AG10803 (cell line): ENCODE measurements around the gene GALNT2.

Experiments
- DNase-seq: peaks from one replicate; pipeline ENCODE4 v3.0.0; 2010; ENCODE audit warnings: low read depth
- H3K4me3 ChIP-seq: 2 replicates; pipeline ENCODE4 v1.5.1; 2011; ENCODE audit warnings: mild to moderate bottlenecking, low read length, control low read depth
- TF ChIP-seq, protein P1 (sequence below): conservative IDR thresholded peaks from 2 replicates; pipeline ENCODE4 v1.5.1; 2011; ENCODE audit warnings: mild to moderate bottlenecking, low read length, control low read depth, inconsistent platforms

GALNT2 gene

DNA sequence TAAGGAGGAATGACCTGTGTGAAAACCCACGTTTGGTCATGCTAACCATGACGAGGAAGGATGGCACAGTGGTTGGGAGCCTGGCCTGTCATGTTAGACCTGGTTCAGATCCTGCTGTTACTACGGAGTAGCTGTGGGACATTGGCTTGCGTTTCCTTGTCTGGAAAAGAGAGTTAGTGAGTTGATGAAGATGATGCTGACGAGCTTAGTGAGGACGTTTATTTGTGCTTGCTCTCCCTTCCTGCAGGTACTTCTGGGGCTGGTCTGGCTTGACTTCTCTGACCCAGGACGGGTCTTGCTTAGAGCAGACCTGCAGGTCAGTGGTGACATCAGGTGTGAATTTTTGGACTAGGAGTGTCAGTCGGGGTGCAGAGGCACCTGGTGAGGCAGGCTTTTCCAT is 14.7 kb downstream of the GALNT2 start:
- no peak overlapping the region for H3K4me3 ChIP-seq
- TF ChIP-seq, protein P1, sequence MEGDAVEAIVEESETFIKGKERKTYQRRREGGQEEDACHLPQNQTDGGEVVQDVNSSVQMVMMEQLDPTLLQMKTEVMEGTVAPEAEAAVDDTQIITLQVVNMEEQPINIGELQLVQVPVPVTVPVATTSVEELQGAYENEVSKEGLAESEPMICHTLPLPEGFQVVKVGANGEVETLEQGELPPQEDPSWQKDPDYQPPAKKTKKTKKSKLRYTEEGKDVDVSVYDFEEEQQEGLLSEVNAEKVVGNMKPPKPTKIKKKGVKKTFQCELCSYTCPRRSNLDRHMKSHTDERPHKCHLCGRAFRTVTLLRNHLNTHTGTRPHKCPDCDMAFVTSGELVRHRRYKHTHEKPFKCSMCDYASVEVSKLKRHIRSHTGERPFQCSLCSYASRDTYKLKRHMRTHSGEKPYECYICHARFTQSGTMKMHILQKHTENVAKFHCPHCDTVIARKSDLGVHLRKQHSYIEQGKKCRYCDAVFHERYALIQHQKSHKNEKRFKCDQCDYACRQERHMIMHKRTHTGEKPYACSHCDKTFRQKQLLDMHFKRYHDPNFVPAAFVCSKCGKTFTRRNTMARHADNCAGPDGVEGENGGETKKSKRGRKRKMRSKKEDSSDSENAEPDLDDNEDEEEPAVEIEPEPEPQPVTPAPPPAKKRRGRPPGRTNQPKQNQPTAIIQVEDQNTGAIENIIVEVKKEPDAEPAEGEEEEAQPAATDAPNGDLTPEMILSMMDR = no peak
- DNase-seq = no peak

DNA sequence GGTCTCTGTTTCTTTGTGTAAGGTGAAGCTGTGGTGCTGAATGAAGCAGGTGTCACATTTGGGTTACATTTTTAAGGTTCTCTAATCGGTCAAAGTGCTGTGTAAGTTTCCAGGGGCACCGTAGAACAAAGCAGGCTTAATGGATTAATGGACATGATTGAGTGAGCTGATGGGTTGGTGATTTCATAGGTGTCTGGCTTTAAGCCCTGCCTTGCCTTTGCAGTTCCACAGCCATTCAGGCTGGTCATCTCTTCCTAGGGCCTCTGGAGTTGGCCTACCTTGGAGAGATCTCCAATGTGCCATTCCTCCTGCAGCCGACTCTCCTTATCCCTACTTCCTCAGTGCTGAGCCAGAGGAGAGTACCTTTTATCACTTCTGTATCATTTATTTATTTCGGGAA is 15.2 kb downstream of the GALNT2 start:
- DNase-seq = no peak
- TF ChIP-seq, protein P1 = no peak
- no peak overlapping the region for H3K4me3 ChIP-seq

DNA sequence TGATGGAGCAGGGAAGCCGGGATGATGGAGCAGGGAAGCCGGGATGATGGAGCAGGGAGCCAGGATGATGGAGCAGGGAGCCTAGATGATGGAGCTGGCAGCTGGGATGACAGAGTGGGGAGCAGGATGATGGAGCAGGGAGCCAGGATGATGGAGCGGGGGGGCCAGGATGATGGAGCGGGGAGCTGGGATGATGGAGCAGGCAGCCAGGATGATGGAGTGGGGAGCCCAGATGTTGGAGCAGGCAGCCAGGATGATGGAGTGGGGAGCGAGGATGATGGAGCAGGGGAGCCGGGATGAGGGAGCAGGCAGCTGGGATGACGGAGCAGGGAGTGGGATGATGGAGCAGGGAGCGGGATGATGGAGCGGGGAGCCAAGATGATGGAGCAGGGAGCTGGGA is 16.0 kb downstream of the GALNT2 start:
- TF ChIP-seq, protein P1 = no peak
- no peak overlapping the region for H3K4me3 ChIP-seq
- no peak for DNase-seq

DNA sequence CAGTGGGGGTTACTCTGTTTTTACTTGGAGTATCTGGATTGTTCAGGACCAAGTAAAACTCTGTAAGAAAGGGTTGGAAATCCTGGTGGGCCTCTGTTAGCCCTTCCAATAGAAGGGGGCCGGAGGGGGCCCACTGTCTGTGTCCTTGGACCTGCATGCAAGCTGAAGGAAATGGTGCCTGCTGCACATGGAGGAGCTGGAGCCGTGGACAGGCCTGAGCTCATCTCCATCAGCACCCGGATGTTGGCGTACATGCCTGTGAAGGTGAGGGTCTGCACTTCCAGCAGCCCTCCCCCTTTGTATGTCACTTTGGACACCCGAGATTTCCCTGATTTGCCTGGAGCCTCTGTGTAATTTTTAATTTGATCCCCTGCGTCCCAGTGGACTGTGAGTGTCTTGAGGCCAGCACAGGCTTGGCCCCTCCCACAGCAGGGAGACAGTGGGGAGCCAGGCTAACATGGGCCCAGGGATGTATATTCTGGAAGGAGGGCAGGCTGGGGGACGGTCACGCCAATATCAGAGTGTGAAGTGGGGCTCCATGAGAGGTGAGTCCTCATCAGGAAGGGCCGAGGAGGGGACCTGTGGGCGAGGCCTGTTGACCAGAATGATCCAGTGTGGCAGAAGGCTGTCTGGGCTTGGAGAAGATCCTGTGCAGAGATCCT is 16.8 kb downstream of the GALNT2 start:
- DNase-seq = no peak
- H3K4me3 ChIP-seq = no peak overlapping the region
- TF ChIP-seq, protein P1 = no peak

DNA sequence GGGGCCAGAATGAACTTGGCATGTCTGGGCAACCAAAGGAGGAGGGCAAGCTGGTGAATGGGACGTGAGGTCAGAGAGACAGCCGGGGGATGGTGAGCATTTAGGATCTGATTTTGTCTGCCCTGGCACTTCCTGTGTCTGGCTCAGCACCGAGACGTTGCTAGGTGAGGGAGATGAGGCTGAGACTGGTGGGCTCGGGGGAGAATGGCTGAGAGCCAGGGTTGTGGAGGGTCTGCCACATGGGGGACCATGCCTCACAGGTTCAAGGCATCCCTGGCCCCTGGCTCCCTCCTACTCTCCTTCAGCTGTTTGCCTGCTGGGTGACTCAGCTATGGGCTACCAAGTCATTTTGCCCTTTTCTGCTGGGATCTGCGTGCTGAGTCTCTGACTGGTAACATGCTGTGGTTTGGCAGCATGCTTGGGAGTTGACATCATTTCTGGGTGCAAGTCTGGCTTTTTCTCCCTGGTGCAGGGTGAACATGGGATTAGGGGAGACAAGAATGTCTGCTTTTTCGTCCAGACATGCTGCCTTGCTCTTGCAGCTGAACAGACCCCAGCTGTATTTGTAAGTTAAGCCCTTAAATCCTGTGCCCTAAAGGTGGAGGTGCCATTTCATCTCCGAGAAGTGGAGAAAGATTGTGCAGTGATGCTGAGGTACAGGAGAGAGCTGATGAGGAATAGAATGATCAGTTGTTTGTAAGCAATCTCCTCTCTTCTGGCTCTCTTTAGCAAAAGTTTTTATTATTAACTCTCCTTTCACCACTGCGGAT is 17.6 kb downstream of the GALNT2 start:
- peak; percentile 97 for DNase-seq
- TF ChIP-seq, protein P1 = no peak
- peak overlapping the region; percentile 36 for H3K4me3 ChIP-seq

DNA sequence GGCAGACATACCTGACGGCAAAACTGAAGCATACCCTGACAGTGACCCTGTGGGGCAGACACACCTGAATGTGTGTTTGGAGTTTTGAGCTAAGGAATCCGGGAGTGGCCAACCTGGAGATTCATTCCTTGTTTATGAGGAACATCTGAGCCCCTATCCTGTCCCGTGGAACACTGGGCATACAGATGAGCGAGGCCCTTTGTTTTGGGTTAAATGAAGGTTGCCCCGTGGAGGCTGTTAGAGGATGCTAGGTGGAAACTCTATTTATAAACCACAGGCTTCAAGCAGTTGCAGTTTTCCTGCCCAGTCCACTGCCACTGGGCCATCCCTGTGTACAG is 18.1 kb downstream of the GALNT2 start:
- H3K4me3 ChIP-seq = no peak overlapping the region
- TF ChIP-seq, protein P1 = no peak
- DNase-seq = no peak

DNA sequence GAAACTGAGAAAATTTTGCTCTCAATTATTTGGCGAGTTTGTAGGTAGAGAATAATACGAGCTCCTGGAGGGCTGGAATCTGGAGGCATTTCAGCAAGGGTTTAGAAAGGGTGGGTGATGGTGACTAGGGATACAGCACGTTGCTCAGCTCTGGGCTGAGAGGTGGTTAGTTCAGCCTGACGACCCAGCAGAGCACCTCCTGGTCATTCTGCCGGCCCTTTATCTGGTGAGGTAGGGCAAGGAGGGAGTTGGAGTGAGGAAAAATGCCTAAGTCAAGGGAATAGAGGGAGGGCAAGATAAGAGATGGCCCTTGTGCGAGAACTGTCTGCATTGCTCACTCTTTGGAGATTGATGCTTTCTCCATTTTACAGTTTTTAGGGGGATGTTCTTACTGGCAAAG is 19.1 kb downstream of the GALNT2 start:
- no peak for DNase-seq
- H3K4me3 ChIP-seq = no peak overlapping the region
- TF ChIP-seq, protein P1 = no peak
